Measurements from ENCODE around the gene DNAJC1.

- no peak for TF ChIP-seq POLR2A (IDR thresholded peaks at IDR 0.05; ENCODE audit: low read depth, low read length)
- TF ChIP-seq CTCF (IDR thresholded peaks at IDR 0.05; ENCODE audit: extremely low read depth in 1 of 2, insufficient read depth in 1 of 2, low read depth in 1 of 2, low read length in 2 of 2) = no peak
- TF ChIP-seq EZH2 (IDR thresholded peaks at IDR 0.05; ENCODE audit: borderline replicate concordance, low read depth, low read length, severe bottlenecking) = no peak
- TF ChIP-seq POLR2AphosphoS5 (IDR thresholded peaks at IDR 0.05; ENCODE audit: insufficient read depth, low read depth, low read length) = no peak
- TF ChIP-seq MYC (IDR thresholded peaks at IDR 0.05; ENCODE audit: low read depth, low read length) = no peak
- TF ChIP-seq MAX (IDR thresholded peaks at IDR 0.05; ENCODE audit: insufficient read depth, insufficient read length) = no peak
- no peak for TF ChIP-seq GATA2 (IDR thresholded peaks at IDR 0.05; ENCODE audit: insufficient read depth, insufficient read length, low read depth, low read length)
- no peak for TF ChIP-seq JUN (IDR thresholded peaks at IDR 0.05; ENCODE audit: borderline replicate concordance, insufficient read depth, insufficient read length, low read depth)
- no peak for TF ChIP-seq FOS (IDR thresholded peaks at IDR 0.05; ENCODE audit: borderline replicate concordance, insufficient read depth, low read length)
These were observed 22.8 kb upstream of the DNAJC1 start for GRCh38 chr10:22026287-22026686.

Measured in endothelial cell of umbilical vein (primary cell).